Mammary epithelial cell (primary cell): ENCODE data around the gene BTBD1.

ENCODE experiments used
- CTCF ChIP-seq, 2 donors: IDR thresholded peaks in 1 of 2; conservative IDR thresholded peaks in 1 of 2; 2 replicates each; pipeline ENCODE4 v1.5.1; 2011 to 2012; ENCODE audit warnings: inconsistent platforms in 2 of 2, low read length in 2 of 2, mild to moderate bottlenecking in 2 of 2, control low read depth in 1 of 2, low read depth in 1 of 2; ENCODE audit not compliant: insufficient read depth in 1 of 2; ENCODE audit errors: extremely low read depth in 1 of 2
- EZH2 ChIP-seq: IDR thresholded peaks from 2 replicates; pipeline ENCODE4 v1.6.1; 2012; ENCODE audit warnings: low read length, inconsistent platforms, borderline replicate concordance

GRCh38 chr15:82970078-82970686, 96.9 kb downstream of the BTBD1 start:
- TF ChIP-seq EZH2 (no peak), CTCF (conservative IDR thresholded peaks at IDR 0.05 in 1 of 2, IDR thresholded peaks at IDR 0.05 in 1 of 2; ENCODE audit: extremely low read depth in 1 of 2, insufficient read depth in 1 of 2, low read depth in 1 of 2, low read length in 2 of 2) (no peak)
